HEK293 (cell line): Measurements from ENCODE around the gene ERBB2.

Experiments used
- EGR2 ChIP-seq: fragments of 450-650 bp; formaldehyde crosslinking; IDR thresholded peaks from 2 replicates; pipeline ENCODE4 v1.5.1; 2016; ENCODE audit warnings: low read depth, missing biosample characterization, missing genetic modification characterization
- FEZF1 ChIP-seq: fragments of 450-650 bp; formaldehyde crosslinking; IDR thresholded peaks from 2 replicates; pipeline ENCODE4 v1.5.1; 2016; ENCODE audit warnings: missing biosample characterization, missing genetic modification characterization
- GLI2 ChIP-seq: fragments of 450-650 bp; formaldehyde crosslinking; IDR thresholded peaks from 2 replicates; pipeline ENCODE4; 2017; ENCODE audit warnings: missing biosample characterization, missing genetic modification characterization, low read depth, borderline replicate concordance
- KLF10 ChIP-seq: fragments of 450-650 bp; IDR thresholded peaks from 2 replicates; pipeline ENCODE4 v1.5.1; 2018; ENCODE audit warnings: missing biosample characterization, mild to moderate bottlenecking, missing genetic modification characterization
- KLF8 ChIP-seq: fragments of 450-650 bp; formaldehyde crosslinking; IDR thresholded peaks from 2 replicates; pipeline ENCODE4 v1.5.1; 2016; ENCODE audit warnings: missing biosample characterization, missing genetic modification characterization
- RBAK ChIP-seq: fragments of 450-650 bp; formaldehyde crosslinking; IDR thresholded peaks from 2 replicates; pipeline ENCODE4 v1.5.1; 2016; ENCODE audit warnings: missing biosample characterization, missing genetic modification characterization
- SCRT1 ChIP-seq: fragments of 450-650 bp; formaldehyde crosslinking; IDR thresholded peaks from 2 replicates; pipeline ENCODE4 v1.5.1; 2016; ENCODE audit warnings: missing biosample characterization, missing genetic modification characterization, borderline replicate concordance
- SP2 ChIP-seq: fragments of 450-650 bp; formaldehyde crosslinking; IDR thresholded peaks from 2 replicates; pipeline ENCODE4 v1.5.1; 2016; ENCODE audit warnings: missing biosample characterization, missing genetic modification characterization
- SP7 ChIP-seq: fragments of 450-650 bp; formaldehyde crosslinking; IDR thresholded peaks from 2 replicates; pipeline ENCODE4 v1.5.1; 2016; ENCODE audit warnings: missing biosample characterization, missing genetic modification characterization
- YY2 ChIP-seq: fragments of 450-650 bp; formaldehyde crosslinking; IDR thresholded peaks from 2 replicates; pipeline ENCODE4 v1.5.1; 2016; ENCODE audit warnings: missing biosample characterization, missing genetic modification characterization
- ZBTB1 ChIP-seq: fragments of 450-650 bp; formaldehyde crosslinking; IDR thresholded peaks from 2 replicates; pipeline ENCODE4 v1.5.1; 2016; ENCODE audit warnings: missing biosample characterization, missing genetic modification characterization
- ZNF146 ChIP-seq: fragments of 450-650 bp; formaldehyde crosslinking; IDR thresholded peaks from 2 replicates; pipeline ENCODE4 v1.5.1; 2016; ENCODE audit warnings: missing biosample characterization, missing genetic modification characterization
- ZNF155 ChIP-seq: fragments of 450-650 bp; formaldehyde crosslinking; IDR thresholded peaks from 2 replicates; pipeline ENCODE4 v1.5.1; 2016; ENCODE audit warnings: missing biosample characterization, missing genetic modification characterization
- ZNF214 ChIP-seq: fragments of 450-650 bp; formaldehyde crosslinking; IDR thresholded peaks from 2 replicates; pipeline ENCODE4 v1.5.1; 2017; ENCODE audit warnings: missing biosample characterization, mild to moderate bottlenecking, missing genetic modification characterization, borderline replicate concordance
- ZNF302 ChIP-seq: fragments of 450-650 bp; formaldehyde crosslinking; IDR thresholded peaks from 2 replicates; pipeline ENCODE4 v1.5.1; 2016; ENCODE audit warnings: missing biosample characterization, missing genetic modification characterization, low read depth
- ZNF350 ChIP-seq: fragments of 450-650 bp; formaldehyde crosslinking; IDR thresholded peaks from 2 replicates; pipeline ENCODE4 v1.5.0; 2017; ENCODE audit warnings: missing biosample characterization, mild to moderate bottlenecking, missing genetic modification characterization
- ZNF433 ChIP-seq: fragments of 450-650 bp; formaldehyde crosslinking; IDR thresholded peaks from 2 replicates; pipeline ENCODE4 v1.5.1; 2016; ENCODE audit warnings: missing biosample characterization, missing genetic modification characterization, low read depth
- ZNF514 ChIP-seq: fragments of 450-650 bp; formaldehyde crosslinking; IDR thresholded peaks from 2 replicates; pipeline ENCODE4 v1.5.1; 2016; ENCODE audit warnings: missing biosample characterization, missing genetic modification characterization
- ZNF544 ChIP-seq: fragments of 450-650 bp; formaldehyde crosslinking; IDR thresholded peaks from 2 replicates; pipeline ENCODE4 v1.5.0; 2017; ENCODE audit warnings: missing biosample characterization, missing genetic modification characterization
- ZNF623 ChIP-seq: fragments of 450-650 bp; formaldehyde crosslinking; IDR thresholded peaks from 2 replicates; pipeline ENCODE4 v1.5.1; 2016; ENCODE audit warnings: missing biosample characterization, missing genetic modification characterization
- ZNF624 ChIP-seq: fragments of 450-650 bp; formaldehyde crosslinking; IDR thresholded peaks from 2 replicates; pipeline ENCODE4 v1.5.1; 2017; ENCODE audit warnings: missing biosample characterization, missing genetic modification characterization
- ZNF658 ChIP-seq: fragments of 450-650 bp; formaldehyde crosslinking; IDR thresholded peaks from 2 replicates; pipeline ENCODE4; 2016; ENCODE audit warnings: missing biosample characterization, missing genetic modification characterization
- ZNF677 ChIP-seq: fragments of 450-650 bp; IDR thresholded peaks from 2 replicates; pipeline ENCODE4 v1.5.0; 2018; ENCODE audit warnings: missing biosample characterization, mild to moderate bottlenecking, missing genetic modification characterization, moderate library complexity
- ZNF768 ChIP-seq: fragments of 450-650 bp; formaldehyde crosslinking; IDR thresholded peaks from 2 replicates; pipeline ENCODE4 v1.5.1; 2018; ENCODE audit warnings: missing biosample characterization, mild to moderate bottlenecking, missing genetic modification characterization
- ZNF830 ChIP-seq: fragments of 450-650 bp; IDR thresholded peaks from 2 replicates; pipeline ENCODE4 v1.5.0; 2018; ENCODE audit warnings: missing biosample characterization, missing genetic modification characterization, low read depth, mild to moderate bottlenecking, moderate library complexity
- ZSCAN16 ChIP-seq: fragments of 450-650 bp; formaldehyde crosslinking; IDR thresholded peaks from 2 replicates; pipeline ENCODE4 v1.5.1; 2016; ENCODE audit warnings: missing biosample characterization, missing genetic modification characterization
- ZXDB ChIP-seq: fragments of 450-650 bp; formaldehyde crosslinking; IDR thresholded peaks from 2 replicates; pipeline ENCODE4 v1.5.1; 2016; ENCODE audit warnings: missing biosample characterization, missing genetic modification characterization
- TF ChIP-seq, protein P1 (sequence below): fragments of 450-650 bp; formaldehyde crosslinking; IDR thresholded peaks from 2 replicates; pipeline ENCODE4 v1.5.1; 2016; ENCODE audit warnings: missing biosample characterization, missing genetic modification characterization
- TF ChIP-seq, protein P2 (sequence below): fragments of 450-650 bp; formaldehyde crosslinking; IDR thresholded peaks from 2 replicates; pipeline ENCODE4 v1.5.1; 2017; ENCODE audit warnings: missing biosample characterization, mild to moderate bottlenecking, missing genetic modification characterization, moderate library complexity
- TF ChIP-seq, protein P3 (sequence below): IDR thresholded peaks from 2 replicates; pipeline ENCODE4 v1.6.1; 2011; ENCODE audit warnings: mild to moderate bottlenecking, low read depth, low read length, borderline replicate concordance
- TF ChIP-seq, protein P4 (sequence below): fragments of 450-650 bp; formaldehyde crosslinking; IDR thresholded peaks from 2 replicates; pipeline ENCODE4 v1.5.1; 2016; ENCODE audit warnings: missing biosample characterization, missing genetic modification characterization, low read depth
- TF ChIP-seq, protein P5 (sequence below): fragments of 450-650 bp; formaldehyde crosslinking; IDR thresholded peaks from 2 replicates; pipeline ENCODE4 v1.5.1; 2017; ENCODE audit warnings: missing biosample characterization, missing genetic modification characterization
- TF ChIP-seq, protein P6 (sequence below): fragments of 450-650 bp; formaldehyde crosslinking; IDR thresholded peaks from 2 replicates; pipeline ENCODE4 v1.5.1; 2016; ENCODE audit warnings: missing biosample characterization, missing genetic modification characterization

The ERBB2 gene

DNA sequence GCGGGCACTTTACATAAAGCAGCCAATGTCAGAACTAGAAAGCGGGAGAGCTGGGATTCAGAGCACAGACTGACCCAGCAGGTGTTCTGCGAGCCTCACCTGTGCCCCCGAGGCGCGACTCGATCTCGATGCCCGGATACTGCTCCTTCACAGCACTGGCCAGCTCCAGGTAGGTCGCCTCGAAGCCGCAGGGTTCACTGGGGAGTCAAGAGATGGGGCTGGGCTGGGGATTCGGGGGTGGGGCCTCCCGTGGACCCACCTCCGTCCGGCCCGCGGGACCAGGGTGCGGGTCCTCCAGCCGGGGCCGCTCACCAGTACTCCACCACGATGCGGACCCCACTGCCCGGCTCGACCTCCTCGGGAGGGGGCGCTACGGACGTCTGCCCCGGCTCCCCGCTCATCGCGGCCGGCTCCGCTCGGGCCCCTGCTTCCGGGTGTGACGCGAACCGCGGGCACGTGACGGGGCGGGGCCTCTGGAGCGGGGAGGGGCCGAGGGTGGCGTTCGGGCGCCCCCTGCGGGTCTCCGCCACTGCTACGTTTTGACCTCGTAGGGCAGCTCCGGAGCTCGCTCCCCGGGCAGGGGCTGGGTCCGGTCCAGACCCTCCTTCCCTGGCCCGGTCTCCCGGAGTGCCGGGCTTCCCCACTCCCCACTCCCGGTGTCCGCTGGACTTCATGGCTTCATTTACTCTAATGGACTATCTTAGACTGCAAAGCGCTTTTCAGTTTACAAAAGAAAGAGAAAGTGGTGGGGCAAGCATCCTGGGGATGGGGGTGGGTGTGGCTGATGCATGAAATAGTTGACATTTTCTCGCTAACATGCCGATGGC, 30.4 kb downstream of the ERBB2 start, which contains the start of gene MIEN1 (continued):
- TF ChIP-seq, protein P1, sequence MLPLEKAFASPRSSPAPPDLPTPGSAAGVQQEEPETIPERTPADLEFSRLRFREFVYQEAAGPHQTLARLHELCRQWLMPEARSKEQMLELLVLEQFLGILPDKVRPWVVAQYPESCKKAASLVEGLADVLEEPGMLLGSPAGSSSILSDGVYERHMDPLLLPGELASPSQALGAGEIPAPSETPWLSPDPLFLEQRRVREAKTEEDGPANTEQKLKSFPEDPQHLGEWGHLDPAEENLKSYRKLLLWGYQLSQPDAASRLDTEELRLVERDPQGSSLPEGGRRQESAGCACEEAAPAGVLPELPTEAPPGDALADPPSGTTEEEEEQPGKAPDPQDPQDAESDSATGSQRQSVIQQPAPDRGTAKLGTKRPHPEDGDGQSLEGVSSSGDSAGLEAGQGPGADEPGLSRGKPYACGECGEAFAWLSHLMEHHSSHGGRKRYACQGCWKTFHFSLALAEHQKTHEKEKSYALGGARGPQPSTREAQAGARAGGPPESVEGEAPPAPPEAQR (tag by site-specific recombination), result no peak
- TF ChIP-seq, protein P2, sequence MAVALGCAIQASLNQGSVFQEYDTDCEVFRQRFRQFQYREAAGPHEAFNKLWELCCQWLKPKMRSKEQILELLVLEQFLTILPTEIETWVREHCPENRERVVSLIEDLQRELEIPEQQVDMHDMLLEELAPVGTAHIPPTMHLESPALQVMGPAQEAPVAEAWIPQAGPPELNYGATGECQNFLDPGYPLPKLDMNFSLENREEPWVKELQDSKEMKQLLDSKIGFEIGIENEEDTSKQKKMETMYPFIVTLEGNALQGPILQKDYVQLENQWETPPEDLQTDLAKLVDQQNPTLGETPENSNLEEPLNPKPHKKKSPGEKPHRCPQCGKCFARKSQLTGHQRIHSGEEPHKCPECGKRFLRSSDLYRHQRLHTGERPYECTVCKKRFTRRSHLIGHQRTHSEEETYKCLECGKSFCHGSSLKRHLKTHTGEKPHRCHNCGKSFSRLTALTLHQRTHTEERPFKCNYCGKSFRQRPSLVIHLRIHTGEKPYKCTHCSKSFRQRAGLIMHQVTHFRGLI (tag by site-specific recombination), result no peak
- TF ChIP-seq KLF8 (tag by site-specific recombination) (peak; percentile 94), ZNF677 (tag by site-specific recombination) (no peak), ZNF433 (tag by site-specific recombination) (no peak), ZNF146 (tag by site-specific recombination) (no peak), ZNF768 (tag by site-specific recombination) (no peak), ZBTB1 (tag by site-specific recombination) (no peak), YY2 (no peak), EGR2 (tag by site-specific recombination) (no peak), ZNF544 (no peak), SP7 (tag by site-specific recombination) (0 out of 2 replicates have a peak, but pooled peaks have one; percentile 68), ZNF214 (tag by site-specific recombination) (no peak), ZSCAN16 (peak; percentile 85), KLF10 (tag by site-specific recombination) (peak; percentile 76), ZNF658 (no peak), RBAK (tag by site-specific recombination) (no peak), GLI2 (tag by site-specific recombination) (no peak), ZNF830 (no peak), SP2 (tag by site-specific recombination) (peak; percentile 79), ZNF624 (tag by site-specific recombination) (no peak), ZNF350 (tag by site-specific recombination) (no peak), FEZF1 (tag by site-specific recombination) (no peak), ZNF302 (tag by site-specific recombination) (no peak), SCRT1 (tag by site-specific recombination) (no peak), ZNF514 (tag by site-specific recombination) (no peak), ZNF155 (tag by site-specific recombination) (no peak), ZXDB (tag by site-specific recombination) (peak; percentile 88), ZNF623 (no peak)
- TF ChIP-seq, protein P3, sequence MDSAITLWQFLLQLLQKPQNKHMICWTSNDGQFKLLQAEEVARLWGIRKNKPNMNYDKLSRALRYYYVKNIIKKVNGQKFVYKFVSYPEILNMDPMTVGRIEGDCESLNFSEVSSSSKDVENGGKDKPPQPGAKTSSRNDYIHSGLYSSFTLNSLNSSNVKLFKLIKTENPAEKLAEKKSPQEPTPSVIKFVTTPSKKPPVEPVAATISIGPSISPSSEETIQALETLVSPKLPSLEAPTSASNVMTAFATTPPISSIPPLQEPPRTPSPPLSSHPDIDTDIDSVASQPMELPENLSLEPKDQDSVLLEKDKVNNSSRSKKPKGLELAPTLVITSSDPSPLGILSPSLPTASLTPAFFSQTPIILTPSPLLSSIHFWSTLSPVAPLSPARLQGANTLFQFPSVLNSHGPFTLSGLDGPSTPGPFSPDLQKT, result no peak
- TF ChIP-seq, protein P4, sequence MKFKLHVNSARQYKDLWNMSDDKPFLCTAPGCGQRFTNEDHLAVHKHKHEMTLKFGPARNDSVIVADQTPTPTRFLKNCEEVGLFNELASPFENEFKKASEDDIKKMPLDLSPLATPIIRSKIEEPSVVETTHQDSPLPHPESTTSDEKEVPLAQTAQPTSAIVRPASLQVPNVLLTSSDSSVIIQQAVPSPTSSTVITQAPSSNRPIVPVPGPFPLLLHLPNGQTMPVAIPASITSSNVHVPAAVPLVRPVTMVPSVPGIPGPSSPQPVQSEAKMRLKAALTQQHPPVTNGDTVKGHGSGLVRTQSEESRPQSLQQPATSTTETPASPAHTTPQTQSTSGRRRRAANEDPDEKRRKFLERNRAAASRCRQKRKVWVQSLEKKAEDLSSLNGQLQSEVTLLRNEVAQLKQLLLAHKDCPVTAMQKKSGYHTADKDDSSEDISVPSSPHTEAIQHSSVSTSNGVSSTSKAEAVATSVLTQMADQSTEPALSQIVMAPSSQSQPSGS (tag by site-specific recombination), result no peak
- TF ChIP-seq, protein P5, sequence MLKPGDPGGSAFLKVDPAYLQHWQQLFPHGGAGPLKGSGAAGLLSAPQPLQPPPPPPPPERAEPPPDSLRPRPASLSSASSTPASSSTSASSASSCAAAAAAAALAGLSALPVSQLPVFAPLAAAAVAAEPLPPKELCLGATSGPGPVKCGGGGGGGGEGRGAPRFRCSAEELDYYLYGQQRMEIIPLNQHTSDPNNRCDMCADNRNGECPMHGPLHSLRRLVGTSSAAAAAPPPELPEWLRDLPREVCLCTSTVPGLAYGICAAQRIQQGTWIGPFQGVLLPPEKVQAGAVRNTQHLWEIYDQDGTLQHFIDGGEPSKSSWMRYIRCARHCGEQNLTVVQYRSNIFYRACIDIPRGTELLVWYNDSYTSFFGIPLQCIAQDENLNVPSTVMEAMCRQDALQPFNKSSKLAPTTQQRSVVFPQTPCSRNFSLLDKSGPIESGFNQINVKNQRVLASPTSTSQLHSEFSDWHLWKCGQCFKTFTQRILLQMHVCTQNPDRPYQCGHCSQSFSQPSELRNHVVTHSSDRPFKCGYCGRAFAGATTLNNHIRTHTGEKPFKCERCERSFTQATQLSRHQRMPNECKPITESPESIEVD, result no peak
- TF ChIP-seq, protein P6, sequence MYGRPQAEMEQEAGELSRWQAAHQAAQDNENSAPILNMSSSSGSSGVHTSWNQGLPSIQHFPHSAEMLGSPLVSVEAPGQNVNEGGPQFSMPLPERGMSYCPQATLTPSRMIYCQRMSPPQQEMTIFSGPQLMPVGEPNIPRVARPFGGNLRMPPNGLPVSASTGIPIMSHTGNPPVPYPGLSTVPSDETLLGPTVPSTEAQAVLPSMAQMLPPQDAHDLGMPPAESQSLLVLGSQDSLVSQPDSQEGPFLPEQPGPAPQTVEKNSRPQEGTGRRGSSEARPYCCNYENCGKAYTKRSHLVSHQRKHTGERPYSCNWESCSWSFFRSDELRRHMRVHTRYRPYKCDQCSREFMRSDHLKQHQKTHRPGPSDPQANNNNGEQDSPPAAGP (tag by site-specific recombination), result peak; percentile 78
